T-helper 2 cell (primary cell): ENCODE data around the gene WDR4.
"Not testable (repeated sequence)": the region's sequence is repeated elsewhere in the genome, so short reads cannot be mapped to it uniquely, and the experiment has no call there.

ENCODE experiments used
- DNase-seq, 5 experiments: peaks; one replicate each; pipeline versions ENCODE4 v3.0.0 to v3.0.0-alpha.2; 2012 to 2022

Gene WDR4

DNA sequence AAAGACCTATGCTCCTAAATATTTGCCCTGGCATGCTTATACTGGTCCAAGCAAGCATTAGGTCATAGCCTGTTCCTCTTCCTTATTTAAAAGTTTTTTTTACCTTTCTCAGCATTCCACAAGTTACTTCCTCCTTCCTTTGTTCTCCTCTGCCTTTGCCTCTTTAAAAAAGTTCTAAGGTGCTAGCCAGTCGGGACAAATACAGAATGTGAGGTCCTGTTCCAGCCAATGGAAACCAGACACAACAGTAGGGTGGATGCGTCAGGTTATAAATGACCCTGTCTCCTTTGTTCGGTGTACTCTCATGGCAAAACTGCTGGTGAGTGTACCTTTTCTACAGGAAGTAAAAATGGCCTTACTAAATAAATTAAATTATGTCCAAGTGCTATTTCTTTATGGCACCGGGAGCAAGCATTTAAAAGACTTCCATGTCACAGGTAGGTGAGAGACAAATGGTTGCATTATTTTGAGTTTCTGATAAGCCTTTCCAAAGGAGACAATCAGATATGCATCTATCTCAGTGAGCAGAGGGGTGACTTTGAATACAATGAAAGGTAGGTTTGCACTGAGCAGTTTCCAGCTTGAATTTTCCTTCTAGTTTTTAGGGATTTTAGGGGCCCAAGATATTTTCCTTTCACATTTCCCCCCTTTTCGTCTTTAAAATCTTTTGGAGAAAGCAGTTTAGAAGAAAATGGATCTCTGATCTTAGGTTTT, 66.7 kb downstream of the WDR4 start:
- not testable (repeated sequence) for DNase-seq

DNA sequence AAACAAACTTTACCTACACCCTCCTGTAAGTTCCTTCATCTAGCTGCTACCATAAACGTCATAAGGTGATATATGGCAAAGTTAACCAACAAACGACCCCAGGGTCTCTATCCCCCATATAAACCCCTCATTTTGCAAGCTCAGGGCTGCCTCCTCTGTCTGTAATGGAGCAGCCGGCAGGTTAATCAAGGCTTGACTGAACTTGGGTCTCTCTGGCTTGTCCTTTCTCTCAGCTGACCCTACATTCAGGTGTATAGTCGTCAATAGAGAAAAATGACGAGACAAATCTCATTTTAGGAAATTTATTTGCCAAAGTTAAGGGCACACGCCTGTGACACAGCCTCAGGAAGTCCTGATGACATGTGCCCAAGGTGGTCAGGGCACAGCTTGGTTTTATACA, 67.4 kb downstream of the WDR4 start:
- no peak for DNase-seq

DNA sequence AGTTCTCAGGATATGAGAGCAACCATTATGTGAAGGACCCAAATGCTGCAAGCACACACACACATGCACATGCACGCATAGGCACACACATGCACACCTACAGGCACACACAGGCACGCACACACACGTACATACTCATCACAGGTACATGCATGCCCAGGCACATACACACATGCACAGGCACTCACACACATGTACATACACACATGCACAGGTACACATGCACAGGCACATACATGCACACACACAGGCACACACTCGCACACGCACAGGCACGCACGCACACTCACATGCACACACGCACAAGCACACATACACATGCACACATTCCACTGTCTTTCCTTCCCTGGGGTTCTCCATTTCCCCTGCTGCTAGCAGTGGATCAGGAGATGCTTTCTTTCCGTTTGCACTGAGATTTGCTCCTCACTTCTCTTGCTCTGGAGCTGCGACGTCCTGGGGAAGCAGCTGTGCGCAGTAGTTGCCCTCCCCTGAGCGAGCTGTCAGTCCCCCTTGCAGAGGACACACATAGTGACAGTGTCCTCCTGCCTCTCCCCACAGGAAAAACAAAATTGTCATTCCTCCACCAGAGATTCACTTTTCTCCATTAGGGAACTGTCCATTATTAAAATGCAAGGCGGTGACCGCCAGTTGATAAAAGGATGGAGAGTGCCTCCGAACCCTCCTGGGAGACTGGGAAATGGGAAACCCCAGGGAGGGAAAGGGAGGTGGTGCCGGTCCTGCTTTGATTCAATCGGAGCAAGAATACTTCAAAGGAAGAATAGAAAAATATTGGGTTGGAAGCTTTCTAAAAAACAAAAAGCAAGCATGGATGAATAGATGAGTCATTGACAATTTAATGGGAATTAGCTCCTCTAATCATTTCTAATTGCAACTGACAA, 69.5 kb downstream of the WDR4 start:
- no peak for DNase-seq

DNA sequence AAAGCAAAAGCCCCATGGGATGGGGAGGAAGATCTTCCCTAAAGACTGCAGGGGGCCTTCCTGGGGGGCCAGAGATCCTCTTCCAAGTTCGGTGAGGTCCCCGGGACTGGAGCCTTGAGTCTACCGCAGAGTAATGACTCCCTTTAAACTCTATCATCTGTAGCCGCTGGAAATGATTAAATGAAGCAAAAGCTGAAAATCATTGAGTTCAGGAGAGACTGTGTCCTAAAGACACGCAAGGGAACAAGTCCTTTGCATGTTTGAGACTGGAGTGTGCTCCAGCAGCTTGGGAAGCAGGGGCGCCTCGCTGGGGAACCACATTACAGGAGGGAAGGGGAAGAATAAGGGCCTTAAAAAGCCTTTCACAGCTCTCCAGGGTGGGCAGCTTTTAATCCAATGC, 70.2 kb downstream of the WDR4 start:
- no peak for DNase-seq

DNA sequence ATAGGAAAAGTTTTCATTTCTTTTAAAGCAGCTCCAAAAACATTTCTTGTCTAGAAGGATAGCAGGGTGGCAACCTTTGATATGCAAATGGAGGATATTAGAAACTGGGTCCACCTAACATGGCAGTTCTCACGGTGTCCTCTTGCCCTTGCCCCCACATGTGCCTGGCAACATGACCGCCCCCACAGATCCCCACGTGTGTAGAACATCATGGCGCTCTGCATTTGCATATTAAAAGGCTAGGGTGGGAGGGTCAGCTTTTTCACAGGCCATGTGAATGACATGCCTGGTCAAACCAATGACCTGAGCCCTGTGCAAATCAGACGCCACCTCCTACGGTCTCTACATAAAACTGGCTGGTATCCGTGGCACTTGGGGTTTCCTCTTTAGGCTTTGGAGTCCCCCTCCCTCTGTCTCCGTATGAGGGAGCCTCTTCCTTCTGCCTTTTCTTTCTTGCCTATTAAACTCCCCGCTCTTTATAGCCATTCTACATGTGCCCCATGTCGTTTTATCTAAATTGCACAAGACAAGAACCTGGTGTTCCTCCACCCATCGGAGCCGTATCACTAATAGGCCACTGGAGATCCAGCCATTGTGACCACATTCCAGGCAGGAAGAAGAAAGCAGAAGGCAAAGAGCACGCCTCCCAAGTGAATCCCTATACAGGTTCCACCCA, 71.3 kb downstream of the WDR4 start:
- DNase-seq: no peak

DNA sequence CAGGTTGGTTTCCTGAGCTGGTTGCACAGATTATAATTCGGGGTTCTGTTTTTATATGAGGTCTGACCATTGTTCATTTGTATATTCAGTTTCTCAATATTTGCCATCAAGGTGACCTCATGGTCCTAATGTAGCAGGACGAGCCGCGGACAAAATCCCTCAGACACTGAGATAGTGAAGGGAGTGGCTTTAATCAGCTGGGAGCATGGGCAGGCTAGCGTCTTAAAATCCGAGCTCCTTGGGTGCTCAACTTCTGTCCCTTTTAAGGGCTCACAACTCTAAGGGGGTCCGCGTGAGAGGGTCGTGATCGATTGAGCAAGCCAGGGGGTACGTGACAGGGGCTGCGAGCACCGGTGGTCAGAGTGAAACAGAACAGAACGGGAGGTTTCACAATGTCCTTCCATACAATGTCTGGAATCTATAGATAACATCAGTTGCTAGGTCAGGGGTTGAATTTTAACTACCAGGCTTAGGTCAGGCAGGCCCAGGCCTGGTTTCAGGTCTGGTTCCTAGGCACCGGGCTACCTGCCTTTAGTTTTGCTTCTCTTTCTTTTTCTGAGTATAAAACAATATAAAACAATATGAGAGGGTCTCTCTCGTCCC, 71.9 kb downstream of the WDR4 start:
- not testable (repeated sequence) for DNase-seq

DNA sequence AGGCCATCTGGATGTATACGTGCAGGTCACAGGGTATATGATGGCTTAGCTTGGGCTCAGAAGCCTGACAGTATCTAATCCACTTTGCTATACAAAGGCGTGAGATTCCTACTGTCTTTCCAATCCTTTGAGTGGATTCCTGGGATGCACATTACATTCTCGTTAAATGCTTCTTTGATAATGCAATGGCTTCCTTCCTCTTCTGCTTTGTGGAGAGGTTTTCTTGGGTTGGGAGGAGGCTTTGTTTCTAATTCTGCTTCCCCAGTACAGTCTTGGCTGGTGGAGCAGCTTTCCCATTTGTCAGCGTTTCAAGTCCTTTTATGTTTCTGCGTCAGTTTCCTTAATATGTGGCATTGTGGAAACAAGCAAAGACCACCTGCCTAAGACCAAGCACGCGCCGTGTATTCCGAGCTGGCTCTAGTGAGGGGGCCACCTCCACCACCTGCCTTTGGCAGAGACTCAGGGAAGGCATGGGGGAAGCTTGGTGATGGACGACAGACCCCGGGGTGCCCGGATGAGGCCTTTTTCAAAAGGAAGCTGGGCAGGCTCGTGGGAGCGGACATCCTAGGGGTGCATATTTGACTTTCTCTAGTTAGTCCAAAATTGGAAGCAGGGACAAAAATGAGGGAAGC, 72.7 kb downstream of the WDR4 start:
- DNase-seq: no peak

DNA sequence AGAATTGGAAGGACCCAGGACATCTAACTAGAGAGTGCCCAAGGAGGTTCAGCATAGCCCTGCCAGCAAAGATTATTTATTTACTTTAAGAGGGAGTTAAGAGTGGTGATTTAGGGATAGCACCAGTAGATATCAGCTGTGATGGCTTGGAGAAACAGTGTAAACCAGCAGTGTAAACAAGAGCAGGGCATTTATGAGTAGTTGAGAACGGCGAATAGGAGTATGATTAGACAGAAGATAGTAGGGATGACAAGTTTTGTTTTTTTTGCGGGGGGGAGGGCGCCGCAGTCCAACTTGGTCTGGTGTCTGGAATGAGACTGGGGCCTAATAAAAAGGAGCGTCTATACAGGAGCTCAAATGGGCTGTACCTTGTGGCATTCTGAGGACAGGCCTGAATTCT, 77.7 kb downstream of the WDR4 start:
- not testable (repeated sequence) for DNase-seq

DNA sequence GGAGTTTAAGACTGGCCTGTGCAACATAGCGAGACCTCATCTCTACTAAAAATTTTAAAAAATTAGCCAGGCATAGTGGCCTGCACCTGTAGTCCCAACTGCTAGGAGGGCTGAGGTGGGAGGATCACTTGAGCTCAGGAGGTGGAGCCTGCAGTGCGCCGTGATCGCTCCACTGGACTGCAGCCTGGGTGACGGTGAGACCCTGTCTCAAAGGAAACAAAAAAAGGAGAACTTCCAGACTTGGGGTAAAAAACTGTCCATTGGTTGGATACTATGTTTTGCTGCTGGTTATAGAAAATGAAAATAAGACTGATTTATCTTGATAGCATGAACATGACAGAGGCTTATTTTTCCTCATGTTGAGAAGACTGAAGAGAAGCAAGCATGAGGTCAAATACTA, 79.4 kb downstream of the WDR4 start:
- no peak for DNase-seq

DNA sequence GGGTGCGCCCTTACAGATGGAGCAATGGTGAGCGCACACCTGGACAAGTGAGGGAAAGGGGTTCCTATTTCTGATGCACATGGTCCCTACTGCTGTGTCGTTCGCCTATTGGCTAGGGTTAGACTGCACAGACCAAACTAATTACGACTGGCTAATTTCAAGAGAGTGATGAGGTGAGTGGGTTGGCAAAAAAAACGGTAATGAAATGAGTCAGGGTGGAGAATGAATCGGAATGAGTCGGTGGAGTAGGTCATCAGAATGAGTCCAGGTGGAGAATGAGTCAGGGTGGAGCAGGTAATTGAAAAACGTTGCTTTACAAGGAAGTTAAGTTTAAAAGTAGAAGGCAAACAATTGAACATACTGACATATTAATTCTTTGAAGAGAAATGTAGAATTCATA, 79.8 kb downstream of the WDR4 start:
- DNase-seq: peak in 1 of 5 experiments; percentile 82
